Erythroblast (primary cell): Measurements from ENCODE around the gene MACC1.

ENCODE experiments used
- GATA1 ChIP-seq: IDR thresholded peaks from 2 replicates; pipeline ENCODE4 v1.6.1; 2011; ENCODE audit warnings: low read depth, mild to moderate bottlenecking, control low read depth, low read length, moderate library complexity
- POLR2A ChIP-seq: IDR thresholded peaks from 2 replicates; pipeline ENCODE4 v1.6.1; 2011; ENCODE audit warnings: mild to moderate bottlenecking, low read length

DNA sequence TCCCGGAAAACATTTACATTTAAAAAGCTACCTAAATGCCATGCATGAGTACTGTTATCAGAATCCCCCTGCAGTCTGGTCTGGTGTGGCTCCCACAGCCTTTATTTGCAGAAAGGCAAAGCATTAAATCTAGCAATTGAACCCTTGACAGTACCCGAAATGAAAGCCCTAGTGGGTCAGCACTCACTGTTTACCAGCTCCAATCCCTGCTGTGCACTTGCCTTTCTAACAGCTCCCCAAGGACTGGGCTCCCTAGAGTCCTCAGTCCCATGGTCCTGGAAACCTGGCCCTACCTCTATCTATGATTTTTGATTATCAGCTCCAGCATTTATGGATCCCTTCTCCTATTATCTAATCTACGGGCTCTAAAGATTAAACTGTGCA lies 1.9 kb upstream of the MACC1 start:
- TF ChIP-seq GATA1: no peak
- TF ChIP-seq POLR2A: no peak
